HG02852 (cell line): ENCODE measurements around the gene TENM4.

Experiments
- ATAC-seq: cut with Tn5 transposase; IDR thresholded peaks from one replicate; pipeline ENCODE4 v1.9.1; 2021; ENCODE audit warnings: mild to moderate bottlenecking, moderate library complexity; ENCODE audit not compliant: unreplicated experiment

Gene TENM4

GRCh38 chr11:79449040-79449439, 8.2 kb upstream of the TENM4 start:
- no peak for ATAC-seq

GRCh38 chr11:79447038-79447786, 6.4 kb upstream of the TENM4 start:
- no peak for ATAC-seq

GRCh38 chr11:79444923-79445322, 4.1 kb upstream of the TENM4 start:
- ATAC-seq, result no peak

- ATAC-seq, result no peak
These were observed 638 bp upstream of the TENM4 start for GRCh38 chr11:79441461-79441875.

- peak; percentile 22 for ATAC-seq
These were observed 802 bp downstream of the TENM4 start for GRCh38 chr11:79439886-79440570.

GRCh38 chr11:79439410-79439885, 1.4 kb downstream of the TENM4 start:
- no peak for ATAC-seq

- no peak for ATAC-seq
These were observed 2.0 kb downstream of the TENM4 start for GRCh38 chr11:79438631-79439409.

GRCh38 chr11:79437981-79438630, 2.7 kb downstream of the TENM4 start:
- ATAC-seq, result no peak

- no peak for ATAC-seq
These were observed 3.4 kb downstream of the TENM4 start for GRCh38 chr11:79437278-79437980.

GRCh38 chr11:79436919-79437277, 3.9 kb downstream of the TENM4 start:
- ATAC-seq, result no peak

- no peak for ATAC-seq
These were observed 6.5 kb downstream of the TENM4 start for GRCh38 chr11:79434283-79434682.

- no peak for ATAC-seq
These were observed 8.7 kb downstream of the TENM4 start for GRCh38 chr11:79432138-79432537.

GRCh38 chr11:79431535-79431934, 9.3 kb downstream of the TENM4 start:
- no peak for ATAC-seq

- no peak for ATAC-seq
These were observed 10.6 kb downstream of the TENM4 start for GRCh38 chr11:79430280-79430679.

- no peak for ATAC-seq
These were observed 12.4 kb downstream of the TENM4 start for GRCh38 chr11:79428406-79428805.

GRCh38 chr11:79427611-79428327, 13.1 kb downstream of the TENM4 start:
- ATAC-seq, result no peak

GRCh38 chr11:79427126-79427525, 13.7 kb downstream of the TENM4 start:
- no peak for ATAC-seq

- no peak for ATAC-seq
These were observed 15.4 kb downstream of the TENM4 start for GRCh38 chr11:79425463-79425862.

- ATAC-seq, result no peak
These were observed 17.1 kb downstream of the TENM4 start for GRCh38 chr11:79423736-79424135.

GRCh38 chr11:79422866-79423265, 18.0 kb downstream of the TENM4 start:
- ATAC-seq, result no peak
